Activated T-helper 1 cell treated with anti-CD3 and anti-CD28 coated beads, Interleukin-2, amount 50 U/mL, for 16 hours (primary cell): ENCODE results near the gene ENTPD3.

Source experiments
- DNase-seq, 2 donors: peaks; one replicate each; pipeline ENCODE4 v3.0.0-alpha.2; 2020; ENCODE audit warnings: low read depth in 1 of 2, low spot score in 1 of 2

ENTPD3 gene, protein sequence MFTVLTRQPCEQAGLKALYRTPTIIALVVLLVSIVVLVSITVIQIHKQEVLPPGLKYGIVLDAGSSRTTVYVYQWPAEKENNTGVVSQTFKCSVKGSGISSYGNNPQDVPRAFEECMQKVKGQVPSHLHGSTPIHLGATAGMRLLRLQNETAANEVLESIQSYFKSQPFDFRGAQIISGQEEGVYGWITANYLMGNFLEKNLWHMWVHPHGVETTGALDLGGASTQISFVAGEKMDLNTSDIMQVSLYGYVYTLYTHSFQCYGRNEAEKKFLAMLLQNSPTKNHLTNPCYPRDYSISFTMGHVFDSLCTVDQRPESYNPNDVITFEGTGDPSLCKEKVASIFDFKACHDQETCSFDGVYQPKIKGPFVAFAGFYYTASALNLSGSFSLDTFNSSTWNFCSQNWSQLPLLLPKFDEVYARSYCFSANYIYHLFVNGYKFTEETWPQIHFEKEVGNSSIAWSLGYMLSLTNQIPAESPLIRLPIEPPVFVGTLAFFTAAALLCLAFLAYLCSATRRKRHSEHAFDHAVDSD

DNA sequence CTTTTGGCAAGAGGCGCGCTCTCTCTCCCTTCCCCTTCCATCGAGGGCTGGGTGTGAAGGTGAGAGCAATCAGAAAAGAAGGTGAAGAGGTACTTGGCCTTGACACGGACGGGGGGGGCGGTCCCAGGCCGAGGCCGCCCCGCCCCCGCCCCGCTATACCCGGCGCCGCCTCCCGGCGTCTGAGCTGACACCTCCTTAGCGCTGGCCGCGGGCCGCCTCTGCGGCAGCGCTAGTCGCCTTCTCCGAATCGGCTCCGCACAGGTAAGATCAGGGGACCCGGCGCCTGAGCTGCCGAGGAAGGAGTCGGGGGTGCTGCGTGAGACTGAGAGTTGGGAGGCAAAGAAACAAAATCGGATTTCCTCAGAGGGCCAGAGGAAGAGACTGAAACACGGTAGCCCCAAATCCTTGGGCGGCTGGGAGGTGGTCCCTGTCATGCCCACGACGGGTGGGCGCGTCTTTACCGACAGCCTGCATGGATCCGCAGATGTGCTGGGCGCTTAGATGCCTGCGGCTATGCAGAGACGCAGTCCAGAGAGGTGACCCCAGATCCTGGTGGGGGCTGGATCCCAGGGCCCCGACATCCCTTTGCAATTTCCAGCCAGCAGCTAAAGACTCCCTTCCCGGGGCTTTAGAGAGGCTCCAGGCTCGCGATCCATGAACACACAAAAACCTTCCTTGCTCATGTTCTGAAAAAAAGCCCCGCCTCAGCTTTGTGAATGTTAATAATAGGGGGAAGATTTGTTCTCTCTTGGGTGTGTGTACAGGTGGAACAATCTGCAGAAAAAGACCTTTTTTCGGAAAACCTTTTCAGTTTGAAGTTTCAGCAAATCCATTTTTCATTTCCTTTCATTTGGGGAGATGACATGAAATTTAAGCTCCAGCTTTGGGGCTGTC, at the start of gene ENTPD3:
ENTPD3 (plus strand) TSS at position 184 of the 894 bp plus-strand sequence. CDS start 874 bp downstream, outside the sequence.
- DNase-seq = peak in 1 of 2 donors; percentile 6

DNA sequence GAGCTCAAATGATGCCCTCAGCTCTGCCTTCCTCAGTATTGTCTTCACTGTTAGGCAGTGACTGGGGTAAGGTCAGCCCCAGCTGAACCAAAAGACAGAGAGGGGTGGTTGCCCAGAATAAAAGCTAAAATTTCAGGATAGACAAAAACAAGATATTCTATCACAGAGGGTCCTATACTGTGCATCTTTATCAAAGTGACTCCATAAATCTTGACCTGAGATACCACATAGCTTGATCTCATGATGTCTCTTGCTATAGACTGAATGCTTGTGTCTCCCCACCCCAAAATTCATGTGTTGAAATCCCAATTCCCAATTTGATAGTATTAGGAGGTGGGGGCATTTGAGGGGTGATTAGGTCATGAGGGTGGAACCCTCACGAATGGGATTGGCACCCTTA, 47.1 kb upstream of the ENTPD3 start:
- DNase-seq = no peak

DNA sequence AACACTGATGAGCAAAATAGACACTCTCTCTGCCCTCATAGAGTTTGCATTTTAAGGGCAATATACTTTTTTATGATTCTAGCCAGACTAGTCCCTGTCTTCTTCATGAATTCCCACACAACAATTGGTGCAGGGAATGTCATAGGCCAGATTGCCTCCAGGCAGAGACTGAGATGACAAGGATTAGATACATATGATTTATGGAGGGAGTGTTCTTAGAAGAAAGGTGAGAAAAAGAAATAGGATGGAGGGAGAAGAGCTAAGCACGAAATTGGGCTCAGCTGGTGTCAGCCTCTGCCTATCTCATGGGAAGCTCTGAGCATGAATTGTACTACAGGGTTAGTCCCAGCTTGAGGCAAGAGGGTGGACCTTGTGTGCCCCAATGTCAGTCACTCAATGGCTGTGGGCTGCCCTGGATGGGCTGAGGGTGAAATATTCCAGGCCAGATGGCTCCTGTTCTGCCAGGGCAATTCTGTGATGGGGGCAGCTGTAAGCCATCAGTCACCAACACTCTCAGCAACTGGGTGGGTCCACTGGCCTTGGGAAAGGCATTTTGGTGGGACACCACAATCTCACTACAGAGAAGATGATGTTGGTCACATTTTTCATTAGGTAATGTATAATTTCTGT, 46.3 kb upstream of the ENTPD3 start:
- DNase-seq = no peak

DNA sequence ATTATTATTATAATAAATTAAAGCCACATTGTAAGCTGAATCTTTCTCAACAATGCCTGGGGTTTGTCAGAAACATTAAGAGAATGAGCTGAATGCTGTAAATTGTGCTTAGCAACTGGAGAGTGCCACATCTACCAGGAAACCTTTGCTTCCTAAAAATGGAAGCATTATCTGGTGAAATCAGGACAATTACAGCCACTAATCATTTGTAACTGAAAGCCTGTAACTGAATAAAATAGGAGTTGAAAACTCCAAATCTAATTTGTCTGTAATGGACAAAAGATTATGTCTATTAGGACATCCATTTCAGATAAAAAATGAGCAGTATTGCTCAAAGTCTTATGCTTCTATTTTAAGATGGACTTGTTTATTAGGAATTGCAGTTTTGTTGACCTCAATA, 45.3 kb upstream of the ENTPD3 start:
- no peak for DNase-seq

DNA sequence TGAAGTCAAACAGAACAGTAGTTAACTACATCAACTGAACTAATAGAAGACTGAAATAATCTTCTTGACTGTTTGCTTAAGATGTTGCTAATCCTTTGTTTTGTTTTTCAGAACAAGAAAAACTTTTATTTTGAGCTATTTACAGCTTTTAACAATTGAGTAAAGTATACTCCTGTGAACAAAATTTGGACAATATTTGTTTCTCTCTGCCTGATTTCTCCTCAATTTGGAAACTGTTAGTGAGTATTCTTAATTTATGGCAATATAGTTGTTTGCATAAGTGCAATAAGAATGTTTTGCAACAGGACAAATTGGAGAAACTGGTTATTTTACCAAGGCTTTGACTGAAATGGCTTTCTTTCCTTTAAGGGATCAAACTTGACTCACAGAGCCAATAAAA, 36.5 kb upstream of the ENTPD3 start:
- DNase-seq = no peak

DNA sequence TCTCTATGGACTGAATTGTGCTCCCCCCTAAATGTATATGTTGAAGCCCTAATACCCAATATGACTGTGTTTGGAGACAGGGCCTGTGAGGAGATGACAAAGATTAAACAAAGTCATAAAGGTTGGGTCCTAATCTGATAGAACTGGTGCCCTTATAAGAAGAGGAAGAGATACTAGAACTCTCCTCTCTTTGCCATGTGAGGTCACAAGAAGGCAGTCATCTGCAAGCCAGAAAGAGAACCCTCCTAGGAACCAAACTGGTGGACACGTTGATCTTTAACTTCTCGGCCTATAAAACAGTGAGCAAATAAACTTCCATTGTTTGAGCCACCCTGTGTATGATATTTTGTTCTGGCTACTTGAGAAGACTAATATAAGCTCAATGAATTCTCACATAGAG, 31.6 kb upstream of the ENTPD3 start:
- DNase-seq = no peak

DNA sequence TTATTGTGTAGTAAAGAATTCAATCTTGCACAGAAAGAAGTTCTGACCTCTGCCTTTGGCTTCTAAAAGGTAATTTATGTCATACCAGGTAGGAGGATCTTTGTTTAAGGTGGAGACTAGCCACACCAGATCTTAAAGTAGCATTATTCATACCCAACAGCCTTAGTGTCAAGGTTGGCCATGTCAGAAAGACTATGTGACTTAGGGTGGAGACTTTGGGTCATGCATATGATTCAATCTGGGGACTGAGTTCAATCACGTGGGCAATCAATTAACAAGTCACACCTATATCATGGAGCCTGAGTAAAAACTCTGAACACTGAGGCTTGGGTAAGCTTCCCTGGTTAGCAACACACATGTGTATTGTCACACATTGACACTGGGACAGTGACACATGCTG, 28.5 kb upstream of the ENTPD3 start:
- DNase-seq = no peak

DNA sequence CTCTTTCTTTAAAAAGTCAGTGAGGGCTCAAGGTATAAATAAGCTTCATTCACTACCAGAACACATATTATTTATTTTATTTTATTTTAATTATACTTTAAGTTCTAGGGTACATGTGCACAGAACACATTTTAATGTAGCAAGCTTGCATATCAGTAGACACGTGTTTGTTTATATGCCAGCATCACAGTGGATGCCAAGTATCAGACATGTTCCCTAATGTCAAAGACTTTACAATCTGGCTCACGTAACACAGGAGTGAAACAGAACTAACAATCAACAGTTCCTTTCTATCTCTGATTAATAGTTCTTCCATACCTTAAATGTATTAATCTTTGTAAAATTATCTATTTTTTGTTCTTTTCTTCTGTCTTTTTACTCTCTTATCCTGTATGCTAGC, 23.3 kb upstream of the ENTPD3 start:
- no peak for DNase-seq

DNA sequence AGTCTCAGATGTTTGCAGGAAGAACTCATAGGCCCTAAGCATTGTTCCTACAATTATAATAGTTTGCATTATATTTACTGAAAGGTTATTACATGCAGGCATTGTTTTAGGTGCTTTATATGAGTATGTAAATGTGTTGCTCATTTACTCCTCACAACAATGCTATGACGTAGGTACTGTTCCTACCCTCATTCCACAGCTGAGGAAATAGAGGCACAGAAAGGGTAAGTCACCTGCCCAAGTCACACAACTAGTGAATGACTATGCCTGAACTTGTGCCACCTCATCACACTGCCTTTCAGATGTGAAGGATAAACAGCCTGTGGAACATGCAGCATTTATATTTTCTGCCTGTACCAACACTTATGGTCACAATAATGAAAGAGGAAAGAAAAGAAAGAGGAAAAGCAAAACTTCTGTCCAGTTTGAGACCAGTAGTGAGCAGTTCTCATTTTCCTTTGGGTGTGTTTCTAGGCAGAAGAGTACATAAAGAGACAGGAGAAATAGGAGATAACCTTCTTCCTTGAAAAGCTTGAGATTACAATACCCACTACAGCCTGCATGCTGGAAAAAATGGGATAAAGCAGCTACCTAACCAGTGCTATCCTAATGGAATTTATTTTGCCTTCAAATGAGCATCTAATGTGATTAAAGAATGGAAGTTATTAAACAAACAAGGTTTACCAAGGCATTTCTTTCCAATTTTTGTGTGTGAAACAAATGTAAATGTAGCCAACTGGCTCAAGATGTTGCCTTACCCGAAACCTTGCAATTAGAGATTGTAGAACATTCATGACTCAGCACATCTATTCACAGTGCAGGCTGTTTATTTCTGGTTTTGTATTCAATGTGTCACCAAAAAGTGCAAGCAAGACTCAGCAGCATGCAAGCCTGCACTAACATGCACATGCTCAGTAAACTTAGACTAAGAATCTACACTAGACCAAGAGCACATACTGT, 20.5 kb upstream of the ENTPD3 start:
- no peak for DNase-seq

DNA sequence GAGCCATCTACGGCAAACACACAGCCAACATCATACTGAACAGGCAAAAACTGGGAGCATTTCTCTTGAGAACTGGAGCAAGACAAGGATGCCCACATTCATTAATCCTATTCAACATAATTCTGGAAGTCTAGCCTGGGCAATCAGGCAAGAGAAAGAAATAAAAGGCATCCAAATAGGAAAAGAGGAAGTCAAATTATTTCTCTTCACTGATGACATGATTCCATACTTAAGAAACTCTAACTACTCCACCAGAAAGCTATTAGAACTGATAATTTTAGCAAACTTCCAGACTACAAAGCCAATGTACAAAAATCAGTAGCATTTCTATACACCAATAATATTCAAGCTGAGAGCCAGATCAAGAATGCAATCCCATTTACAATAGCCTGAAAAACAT, 17.3 kb upstream of the ENTPD3 start:
- no peak for DNase-seq

DNA sequence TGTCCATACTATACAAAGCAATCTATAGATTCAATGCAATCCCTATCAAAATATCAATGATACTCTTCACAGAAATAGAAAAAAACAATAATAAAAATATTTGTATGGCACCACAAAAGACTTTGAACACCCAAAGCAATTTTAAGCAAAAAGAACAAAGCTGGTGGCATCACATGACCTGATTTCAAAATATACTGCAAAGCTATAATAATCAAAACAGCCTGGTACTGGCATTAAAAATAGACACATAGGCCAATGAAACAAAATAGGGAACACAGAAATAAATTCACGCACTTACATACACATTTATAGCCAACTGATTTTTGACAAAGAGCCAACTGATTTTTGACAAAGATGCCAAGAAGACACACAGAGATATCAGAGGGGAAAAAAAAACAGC, 9.2 kb upstream of the ENTPD3 start:
- no peak for DNase-seq

DNA sequence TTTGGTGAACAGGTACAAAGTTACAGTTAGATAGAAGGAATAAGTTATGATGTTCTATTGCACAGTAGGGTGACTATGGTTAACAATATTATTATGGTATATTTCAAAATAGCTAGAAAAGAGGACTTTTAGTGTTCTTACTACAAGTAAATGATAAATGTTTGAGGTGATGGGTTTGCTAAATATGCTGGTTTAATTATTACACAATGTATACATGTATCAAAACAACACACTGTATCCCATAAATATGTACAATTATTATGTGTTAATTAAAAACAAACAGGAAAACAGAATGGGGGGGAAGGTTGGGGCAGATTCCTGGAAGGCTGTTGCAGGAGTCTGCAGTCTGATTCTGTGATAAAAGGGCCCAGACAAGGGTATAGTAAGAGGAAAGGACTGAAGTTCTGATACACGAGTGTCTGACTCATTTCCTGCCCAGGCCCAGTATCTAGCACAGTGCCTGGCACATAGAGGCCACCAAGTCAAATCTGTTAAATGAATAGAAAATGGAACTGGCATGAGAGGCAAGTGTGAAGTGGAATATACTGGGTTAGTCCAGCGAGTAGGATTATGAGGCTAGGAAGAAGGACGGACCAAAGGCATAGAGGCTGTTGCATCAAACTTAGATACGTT, 7.2 kb upstream of the ENTPD3 start:
- DNase-seq = no peak

DNA sequence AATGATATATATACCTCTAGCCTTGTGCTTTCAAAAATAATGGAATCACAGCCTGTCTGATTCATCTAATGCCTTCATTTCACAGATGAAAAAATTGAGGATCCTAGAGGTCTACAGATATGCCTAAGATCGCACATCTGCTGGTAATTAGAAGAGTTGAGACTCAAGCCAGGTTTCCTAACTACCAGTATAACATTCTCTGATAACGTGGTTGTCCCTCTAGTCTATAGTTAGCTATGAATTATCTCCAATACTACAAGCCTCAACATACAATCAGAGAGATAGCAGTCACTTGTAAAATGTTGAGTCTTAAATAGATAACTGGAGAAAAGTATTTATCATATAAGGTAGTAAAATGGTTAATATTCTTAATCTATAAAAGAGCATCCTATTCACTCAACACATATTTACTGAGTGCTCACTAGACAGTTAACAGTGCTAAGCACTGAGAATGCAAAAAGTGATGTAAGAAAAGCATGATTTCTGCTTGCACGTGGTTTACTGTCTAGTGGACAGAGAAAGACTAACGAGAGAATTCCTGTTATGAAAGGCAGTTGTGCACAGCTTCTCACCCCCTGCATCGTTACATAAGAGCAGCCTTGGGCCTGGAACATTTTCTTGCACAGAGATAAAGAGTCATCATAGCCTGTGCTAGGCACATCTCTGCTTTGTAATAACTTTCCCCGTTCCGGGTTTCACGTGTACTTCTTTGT, 4.9 kb upstream of the ENTPD3 start:
- no peak for DNase-seq

DNA sequence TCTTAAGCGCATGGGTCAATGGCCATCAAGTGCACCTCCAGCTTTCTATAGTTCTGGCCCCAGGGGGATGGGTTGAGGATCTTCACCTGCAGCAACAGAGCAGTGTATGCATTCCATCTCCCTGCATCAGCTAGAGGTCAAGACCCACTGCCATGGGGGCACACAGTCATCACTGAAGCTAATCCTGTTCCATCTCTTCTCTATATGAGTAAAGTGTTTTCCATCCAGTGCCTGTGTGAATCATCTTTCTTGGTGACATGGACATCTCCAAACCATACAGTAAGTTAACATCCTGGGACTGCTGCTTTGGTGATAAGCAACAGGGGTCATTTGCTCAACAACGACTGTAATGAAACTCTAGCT, 4.4 kb upstream of the ENTPD3 start:
- DNase-seq = no peak

DNA sequence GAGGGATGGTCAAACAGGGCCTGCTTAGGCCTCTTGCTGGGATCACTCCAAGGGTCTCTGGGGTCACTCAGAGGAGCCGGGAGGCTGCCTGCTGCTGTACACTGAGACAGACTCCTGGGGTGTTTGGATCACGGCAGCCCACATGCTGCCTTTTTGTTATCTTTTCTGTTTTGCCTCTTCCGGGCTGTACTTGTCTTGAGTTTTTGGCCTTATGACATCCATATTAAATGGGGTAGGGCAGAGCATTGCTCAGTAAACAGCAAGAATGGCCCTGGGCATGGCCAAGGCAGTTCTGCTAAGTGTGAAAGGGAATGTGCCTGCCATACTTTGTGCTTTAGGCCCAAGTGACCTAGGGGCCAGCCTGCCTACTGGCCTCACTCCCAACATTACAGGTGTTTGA, 771 bp upstream of the ENTPD3 start:
- no peak for DNase-seq

DNA sequence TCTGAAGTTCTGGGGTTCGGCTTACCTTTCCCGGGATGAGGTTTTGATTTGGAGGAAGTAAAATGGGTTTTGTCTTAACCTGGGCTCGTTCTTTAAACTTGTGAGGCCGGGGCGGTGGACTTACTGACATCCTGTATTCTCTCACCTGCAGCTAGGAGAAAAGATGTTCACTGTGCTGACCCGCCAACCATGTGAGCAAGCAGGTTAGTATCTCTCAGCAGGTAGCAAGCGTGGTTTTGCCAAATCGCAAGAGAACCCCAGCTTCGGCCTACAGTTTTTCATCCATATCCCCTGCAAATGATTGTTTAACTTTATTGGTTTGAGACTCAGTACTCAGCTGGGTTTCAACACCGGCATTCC, 891 bp downstream of the ENTPD3 start:
- DNase-seq = no peak

DNA sequence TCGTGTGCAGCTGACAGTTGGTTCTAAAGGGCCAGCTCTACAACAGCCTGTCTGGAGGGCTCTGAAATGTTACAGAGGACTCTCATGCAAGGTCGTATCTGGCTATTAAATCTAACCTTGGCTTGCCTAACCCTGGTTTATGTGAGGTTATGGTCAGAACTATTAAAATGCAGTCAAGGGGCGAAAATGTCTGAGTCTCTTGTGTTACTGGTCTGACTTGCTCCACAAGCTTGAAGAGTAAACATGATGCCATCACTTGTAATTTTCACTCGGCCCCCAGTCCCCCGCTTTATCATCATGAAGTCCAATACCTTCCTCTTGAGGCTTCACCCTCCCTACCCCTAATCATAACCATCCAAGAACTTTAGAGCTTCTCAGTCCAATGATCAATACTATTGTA, 9.4 kb downstream of the ENTPD3 start:
- DNase-seq = no peak

DNA sequence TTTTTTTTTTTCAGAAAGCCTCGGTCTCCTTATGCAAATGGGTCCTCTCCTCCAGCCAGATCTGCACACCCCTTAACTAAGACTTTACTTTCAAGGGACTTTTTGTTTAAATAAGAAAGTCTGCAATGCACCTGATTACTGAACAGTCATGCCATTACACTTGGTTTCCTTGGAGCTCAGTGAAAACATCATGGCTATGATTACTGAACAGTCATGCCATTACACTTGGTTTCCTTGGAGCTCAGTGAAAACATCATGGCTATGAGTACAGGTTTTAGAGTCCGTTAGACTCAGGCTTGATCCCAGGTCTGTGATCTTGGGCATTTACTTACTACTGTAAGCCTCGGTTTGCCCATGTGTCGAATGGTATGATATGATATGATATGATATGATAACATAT, 10.1 kb downstream of the ENTPD3 start:
- DNase-seq = no peak

DNA sequence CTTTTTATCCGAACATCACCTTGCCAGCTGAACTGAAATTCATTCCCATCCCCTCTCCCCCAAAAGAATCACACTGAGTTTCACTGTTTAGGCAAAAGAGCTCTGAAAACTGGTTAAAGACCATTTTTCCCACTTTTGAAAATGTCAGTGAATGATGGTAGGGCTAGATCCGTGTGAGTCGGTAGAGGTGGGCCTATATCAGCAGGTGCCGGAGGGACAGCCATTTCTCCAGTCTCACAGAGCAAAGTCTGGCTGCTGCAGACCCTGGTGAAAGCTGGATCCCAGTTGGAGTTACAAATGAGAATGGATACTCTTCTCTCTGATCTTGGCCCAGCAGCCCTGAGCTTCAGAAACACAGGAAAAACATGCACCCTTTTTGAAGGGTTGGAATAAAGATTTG, 10.9 kb downstream of the ENTPD3 start:
- DNase-seq = no peak

DNA sequence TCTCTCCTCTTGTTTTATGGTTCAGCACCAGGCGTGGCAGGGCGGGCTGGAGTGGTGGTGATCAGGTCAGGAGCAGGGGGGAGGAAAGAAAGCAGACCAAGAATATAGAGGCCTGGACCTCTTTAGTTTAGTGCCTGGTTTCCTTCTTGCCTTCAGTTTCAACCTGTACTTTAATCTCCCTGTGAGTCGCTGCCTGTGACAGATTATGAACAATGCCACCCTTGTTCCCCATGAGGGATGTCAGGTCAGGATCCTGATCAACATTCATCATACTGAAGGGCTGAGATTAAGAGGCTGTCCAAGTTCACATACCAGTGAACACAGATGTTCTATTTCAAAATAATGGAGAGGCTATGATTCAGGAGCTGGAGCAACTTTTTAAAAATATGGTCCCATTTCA, 11.4 kb downstream of the ENTPD3 start:
- DNase-seq = no peak
